ENCODE results near the gene RPL27. TPM values are rescaled to one million over a fixed set of nuclear protein-coding genes. Genes with fewer than 3 reads are reported as not detected.

The RPL27 gene
- total and polyA plus RNA-seq, 2 of the 8 experiments (the other 6 are each of a cell fraction or from before 2014, with no cell fraction given), result 1,415 to 3,779 TPM

GRCh38 chr17:42967925-42968324 is 30.3 kb upstream of the RPL27 start:
- no peak overlapping the region for H2BK12ac ChIP-seq (ENCODE audit: low read depth, low read length)
- H3K27me3 ChIP-seq (replicated peaks in 1 of 4; ENCODE audit: control insufficient read depth in 3 of 4, extremely low read depth in 1 of 4, insufficient read depth in 3 of 4, low read length in 3 of 4), result no peaks in the 10 kb centered on the region
- no peak overlapping the region for H4K91ac ChIP-seq (replicated peaks; ENCODE audit: insufficient read length, low read length)
- no peak overlapping the region for H3K18ac ChIP-seq (ENCODE audit: extremely low read depth, low read length)
- ChIA-PET POLR2A (ENCODE audit: partially characterized antibody) (interaction anchor here (1.1 to 2.0 kb wide), 3 partner anchors 12 to 30 kb away, joined by 3 to 8 read pairs (median 3); partner anchors contain the start of genes PTGES3L, RPL27 and RUNDC1), CTCF (ENCODE audit: partially characterized antibody) (interaction anchor here (0.9 to 1.5 kb wide), 6 partner anchors 10 to 144 kb away, joined by 3 to 4 read pairs (median 4); partner anchors contain the start of genes BECN1 and PTGES3L)
- no peak overlapping the region for H3K23ac ChIP-seq (ENCODE audit: insufficient read length)
- H2AK5ac ChIP-seq (ENCODE audit: low read depth, low read length), result no peak overlapping the region
- H3K36me3 ChIP-seq (ENCODE audit: control insufficient read depth in 2 of 4, insufficient read depth in 4 of 4, low read length in 3 of 4), result peaks cover 0 to under 1% (median 0%) of the 10 kb centered on the region in 4 experiments; a peak in 1 of 8 replicates
- no peak overlapping the region for H2AFZ ChIP-seq (ENCODE audit: low read length)
- no peak overlapping the region for H3K4ac ChIP-seq (replicated peaks; ENCODE audit: insufficient read length, low read depth, low read length)
- no peak overlapping the region for H3K14ac ChIP-seq (ENCODE audit: insufficient read length)
- no peak overlapping the region for H3K9ac ChIP-seq (replicated peaks in 1 of 4; ENCODE audit: extremely low read depth in 1 of 4, low read depth in 3 of 4, low read length in 3 of 4)
- DNase-seq (ENCODE audit: low read depth in 1 of 2, low spot score in 2 of 2) (no peak), FAIRE-seq (no peak)
- H3K4me1 ChIP-seq (replicated peaks in 1 of 4; ENCODE audit: control insufficient read depth in 3 of 4, insufficient read depth in 4 of 4, low read length in 3 of 4), result peaks cover 0 to 2% (median 0%) of the 10 kb centered on the region in 4 experiments; a peak in 1 of 7 replicates
- peaks cover 7% of the 10 kb centered on the region for H3K23me2 ChIP-seq (ENCODE audit: low read depth, low read length)
- H3K27ac ChIP-seq (ENCODE audit: low read depth, low read length), result no peak overlapping the region
- no peak overlapping the region for H3K4me2 ChIP-seq (ENCODE audit: insufficient read depth in 1 of 2, low read depth in 2 of 2, low read length in 2 of 2)
- no peak overlapping the region for H2BK5ac ChIP-seq (ENCODE audit: low read depth, low read length)
- no peak overlapping the region for H4K5ac ChIP-seq (ENCODE audit: insufficient read length, low read depth, low read length)
- no peak overlapping the region for H4K8ac ChIP-seq (ENCODE audit: extremely low read depth, insufficient read depth, low read length)
- H2BK120ac ChIP-seq (replicated peaks; ENCODE audit: low read depth, low read length), result no peak overlapping the region
- WGBS, 2 experiments (ENCODE audit: extremely low coverage in 1 of 2, insufficient coverage in 1 of 2, insufficient read length in 1 of 2, insufficient replicate concordance in 2 of 2, low coverage in 1 of 2, low lambda C conversion rate in 2 of 2, missing lambda C conversion rate in 1 of 2), result 85% methylated on average over 1 of the region's 1 CpG; no CpG with 5 or more reads in 1 of the 2 experiments
- peaks cover 0 to 3% of the 10 kb centered on the region in 2 experiments; a peak in 1 of 4 replicates for H3K9me3 ChIP-seq (ENCODE audit: insufficient read depth in 2 of 2, low read depth in 1 of 2, low read length in 1 of 2)
- no peaks in the 10 kb centered on the region for H4K20me1 ChIP-seq (replicated peaks in 1 of 2; ENCODE audit: control insufficient read depth in 1 of 2, insufficient read depth in 2 of 2, low read length in 2 of 2)
- no peak overlapping the region for H2BK15ac ChIP-seq (ENCODE audit: low read length)
- H3K4me3 ChIP-seq (ENCODE audit: extremely low read depth in 1 of 4, insufficient read depth in 2 of 4, low read depth in 3 of 4, low read length in 4 of 4), result no peak overlapping the region
- no peak overlapping the region for H2BK20ac ChIP-seq (ENCODE audit: low read length)
- H3K79me1 ChIP-seq (ENCODE audit: low read depth, low read length), result no peaks in the 10 kb centered on the region
- H3K79me2 ChIP-seq (ENCODE audit: control insufficient read depth in 1 of 2, insufficient read depth in 2 of 2, low read length in 2 of 2), result peaks cover 0 to 6% of the 10 kb centered on the region in 2 experiments; a peak in 2 of 4 replicates
- H3K56ac ChIP-seq (replicated peaks; ENCODE audit: insufficient read length, low read depth, low read length), result no peak overlapping the region
- TF ChIP-seq HDAC2 (IDR thresholded peaks at IDR 0.05; ENCODE audit: borderline replicate concordance in 1 of 2, low read depth in 2 of 2, low read length in 2 of 2) (no peak), RFX5 (IDR thresholded peaks at IDR 0.05; ENCODE audit: borderline replicate concordance, low read depth, low read length) (no peak), BCL11A (IDR thresholded peaks at IDR 0.05; ENCODE audit: low read depth in 2 of 2, low read length in 2 of 2) (no peak), POLR2A (IDR thresholded peaks at IDR 0.05; ENCODE audit: control extremely low read depth in 1 of 2, low read depth in 2 of 2, low read length in 2 of 2) (no peak), SIX5 (IDR thresholded peaks at IDR 0.05; ENCODE audit: low read depth, low read length) (no peak), HDAC6 (IDR thresholded peaks at IDR 0.05; ENCODE audit: low read depth, low read length) (no peak), TAF7 (optimal IDR thresholded peaks at IDR 0.05; ENCODE audit: borderline replicate concordance, low read depth, low read length) (no peak), GABPA (IDR thresholded peaks at IDR 0.05; ENCODE audit: borderline replicate concordance, insufficient read depth, low read length) (no peak), RNF2 (IDR thresholded peaks at IDR 0.05; ENCODE audit: borderline replicate concordance, low read depth, low read length, missing control alignments, poor library complexity, severe bottlenecking) (no peak), SIN3A (conservative IDR thresholded peaks at IDR 0.05 in 1 of 2, IDR thresholded peaks at IDR 0.05 in 1 of 2; ENCODE audit: low read depth in 1 of 2, low read length in 2 of 2) (no peak)

All from H1 (cell line).